22Rv1 (cell line): ENCODE data around the gene CYP27A1.

Experiments
- H3K27ac ChIP-seq: fragments of 450-650 bp; 2 replicates; pipeline ENCODE4 v1.5.1; 2017
- ZFX ChIP-seq: fragments of 450-650 bp; IDR thresholded peaks from 2 replicates; pipeline ENCODE4 v1.6.1; 2017; ENCODE audit warnings: antibody characterized with exemption, borderline replicate concordance
- TF ChIP-seq, protein P1 (sequence below): fragments of 450-650 bp; IDR thresholded peaks from 2 replicates; pipeline ENCODE4 v1.5.1; 2017; ENCODE audit warnings: mild to moderate bottlenecking

CYP27A1 gene

DNA sequence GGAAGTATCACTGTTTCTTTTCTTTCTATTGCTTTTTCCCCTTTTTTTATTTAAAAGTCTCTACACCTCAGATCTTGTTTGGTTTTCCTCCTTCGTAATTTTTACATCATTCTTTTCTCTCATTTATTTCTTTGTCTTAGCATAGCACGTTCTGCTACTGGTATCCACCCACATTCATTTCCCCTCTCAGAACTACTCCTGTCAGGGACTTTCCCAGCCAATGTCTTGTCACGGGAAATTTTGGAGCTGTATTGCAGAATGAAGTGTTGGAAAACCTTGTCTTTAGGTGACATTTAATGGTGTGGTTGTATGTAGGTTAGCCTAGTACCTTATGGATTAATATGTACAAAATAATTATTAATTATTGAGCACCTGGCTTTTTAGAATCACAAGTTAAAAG is 37.3 kb upstream of the CYP27A1 start:
- TF ChIP-seq, protein P1, sequence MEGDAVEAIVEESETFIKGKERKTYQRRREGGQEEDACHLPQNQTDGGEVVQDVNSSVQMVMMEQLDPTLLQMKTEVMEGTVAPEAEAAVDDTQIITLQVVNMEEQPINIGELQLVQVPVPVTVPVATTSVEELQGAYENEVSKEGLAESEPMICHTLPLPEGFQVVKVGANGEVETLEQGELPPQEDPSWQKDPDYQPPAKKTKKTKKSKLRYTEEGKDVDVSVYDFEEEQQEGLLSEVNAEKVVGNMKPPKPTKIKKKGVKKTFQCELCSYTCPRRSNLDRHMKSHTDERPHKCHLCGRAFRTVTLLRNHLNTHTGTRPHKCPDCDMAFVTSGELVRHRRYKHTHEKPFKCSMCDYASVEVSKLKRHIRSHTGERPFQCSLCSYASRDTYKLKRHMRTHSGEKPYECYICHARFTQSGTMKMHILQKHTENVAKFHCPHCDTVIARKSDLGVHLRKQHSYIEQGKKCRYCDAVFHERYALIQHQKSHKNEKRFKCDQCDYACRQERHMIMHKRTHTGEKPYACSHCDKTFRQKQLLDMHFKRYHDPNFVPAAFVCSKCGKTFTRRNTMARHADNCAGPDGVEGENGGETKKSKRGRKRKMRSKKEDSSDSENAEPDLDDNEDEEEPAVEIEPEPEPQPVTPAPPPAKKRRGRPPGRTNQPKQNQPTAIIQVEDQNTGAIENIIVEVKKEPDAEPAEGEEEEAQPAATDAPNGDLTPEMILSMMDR = no peak
- no peak for TF ChIP-seq ZFX
- H3K27ac ChIP-seq = no peak overlapping the region

DNA sequence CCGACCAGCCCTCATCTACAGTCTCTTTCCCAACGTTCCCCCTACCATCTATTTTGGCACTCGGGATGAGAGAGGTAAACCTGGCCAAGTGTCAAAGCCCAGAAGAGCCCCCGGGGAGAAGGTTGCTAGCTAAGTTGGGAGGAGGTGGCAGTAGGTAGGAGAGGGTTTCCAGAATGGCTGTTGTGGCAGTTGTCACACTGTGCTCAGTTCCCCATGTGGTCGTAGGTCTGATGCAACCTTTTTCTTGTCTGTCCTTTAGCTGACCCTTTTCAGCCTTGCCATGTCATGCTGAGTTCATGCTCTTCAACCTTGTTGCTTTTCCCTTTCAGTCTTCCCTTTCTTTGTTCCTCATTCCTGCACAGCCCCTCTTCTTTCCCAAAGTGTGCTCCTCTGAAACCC is 36.8 kb upstream of the CYP27A1 start:
- TF ChIP-seq, protein P1 = no peak
- no peak for TF ChIP-seq ZFX
- H3K27ac ChIP-seq = no peak overlapping the region

DNA sequence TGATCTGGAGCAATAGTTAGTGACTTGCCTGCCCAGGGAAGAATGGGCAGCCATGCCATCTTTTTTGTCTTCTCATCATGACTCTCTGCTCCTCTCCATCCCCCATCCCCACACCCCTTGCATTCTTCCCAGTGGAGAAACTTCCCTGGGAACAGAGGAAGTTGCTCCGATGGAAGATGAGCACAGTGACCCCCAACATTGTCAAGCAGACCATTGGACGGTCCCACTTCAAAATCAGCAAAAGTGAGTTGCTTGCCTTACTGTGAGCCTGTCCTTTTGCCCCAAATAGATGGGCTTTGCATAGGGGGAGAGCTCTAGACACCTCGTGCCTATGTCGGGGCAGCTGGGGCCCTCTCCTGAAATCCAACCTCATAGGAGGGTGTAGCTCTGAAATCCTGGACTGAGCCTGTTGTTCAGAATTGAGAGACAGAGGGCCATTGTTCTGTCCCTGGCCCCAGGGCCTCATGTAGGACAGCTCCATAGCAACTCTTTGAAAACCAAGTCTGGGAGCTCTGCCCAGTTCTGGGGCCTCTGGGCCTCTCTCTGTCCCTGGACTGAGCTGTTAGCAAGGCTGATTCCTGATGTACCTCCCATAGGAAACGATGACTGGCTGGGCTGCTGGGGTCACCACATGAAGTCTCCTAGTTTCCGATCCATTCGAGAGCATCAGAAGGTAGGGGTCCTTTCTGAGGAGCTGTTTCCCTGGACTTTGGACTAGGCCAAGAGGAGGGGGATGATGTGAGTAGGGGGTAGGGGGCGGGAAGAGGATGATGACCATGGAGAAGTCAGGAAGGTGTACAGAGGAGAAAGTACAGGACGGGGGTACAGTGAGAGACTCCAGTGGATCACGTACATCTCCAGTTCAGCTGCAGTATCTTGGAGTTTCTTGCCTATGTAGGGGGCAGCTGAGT is 36.1 kb upstream of the CYP27A1 start:
- no peak overlapping the region; the same call in 1 of the 2 replicates for H3K27ac ChIP-seq
- no peak for TF ChIP-seq ZFX
- TF ChIP-seq, protein P1 = no peak

DNA sequence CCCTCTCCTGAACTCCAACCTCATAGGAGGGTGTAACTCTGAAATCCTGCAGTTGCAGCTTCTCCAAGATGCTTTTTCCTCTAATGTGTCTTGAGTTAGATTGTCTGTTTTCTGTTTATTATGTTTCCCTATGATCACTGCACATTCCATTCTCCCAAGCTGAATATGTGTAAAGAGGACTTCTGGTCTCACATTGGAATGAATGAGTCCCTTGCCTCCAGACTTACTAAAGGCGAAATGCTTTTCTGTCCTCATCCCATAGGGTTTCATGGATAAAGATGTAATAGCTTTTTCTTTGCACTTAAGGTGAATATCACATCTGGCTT is 35.5 kb upstream of the CYP27A1 start:
- TF ChIP-seq ZFX = no peak
- TF ChIP-seq, protein P1 = no peak
- no peak overlapping the region for H3K27ac ChIP-seq

DNA sequence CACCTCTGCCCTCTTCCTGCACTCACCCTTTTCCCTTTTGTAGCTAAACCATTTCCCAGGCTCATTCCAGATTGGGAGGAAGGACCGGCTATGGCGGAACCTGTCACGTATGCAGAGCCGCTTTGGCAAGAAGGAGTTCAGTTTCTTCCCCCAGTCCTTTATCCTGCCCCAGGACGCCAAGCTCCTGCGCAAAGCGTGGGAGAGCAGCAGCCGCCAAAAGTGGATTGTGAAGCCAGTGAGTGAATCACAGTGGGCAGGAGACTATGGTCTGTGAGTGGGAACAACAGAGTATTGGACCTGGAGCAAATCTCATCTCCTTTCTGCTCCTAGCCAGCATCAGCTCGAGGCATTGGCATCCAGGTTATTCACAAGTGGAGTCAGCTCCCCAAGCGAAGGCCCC is 35.0 kb upstream of the CYP27A1 start:
- H3K27ac ChIP-seq = no peak overlapping the region
- TF ChIP-seq ZFX = no peak
- TF ChIP-seq, protein P1 = no peak

DNA sequence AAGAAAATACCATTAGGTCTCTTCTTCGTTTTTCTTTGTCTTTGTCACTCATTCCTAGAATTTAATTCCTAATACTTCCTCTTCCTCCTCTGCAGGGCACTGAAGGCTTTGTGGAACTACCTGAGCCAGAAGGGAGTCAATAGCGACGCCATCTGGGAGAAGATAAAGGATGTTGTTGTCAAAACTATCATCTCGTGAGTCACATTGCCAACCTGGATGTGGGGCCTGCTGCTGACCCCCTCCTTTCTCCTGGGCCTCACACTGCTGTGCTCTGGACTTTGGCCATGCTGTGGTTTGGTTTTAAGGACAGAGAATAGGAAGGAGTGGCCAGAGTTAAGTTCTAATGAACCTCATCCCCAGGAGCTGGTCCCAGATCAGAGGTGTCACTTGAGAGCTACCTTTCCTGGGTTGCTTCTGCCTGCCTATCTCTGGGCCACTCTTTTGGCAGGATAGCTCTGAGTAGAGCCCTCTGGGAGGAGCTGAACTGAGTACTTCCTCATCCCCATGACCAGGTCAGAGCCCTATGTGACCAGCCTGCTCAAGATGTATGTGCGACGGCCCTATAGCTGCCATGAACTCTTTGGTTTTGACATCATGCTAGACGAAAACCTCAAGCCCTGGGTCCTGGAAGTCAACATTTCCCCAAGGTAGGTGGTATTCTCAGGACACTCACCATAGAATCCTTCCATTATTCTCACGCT is 33.1 kb upstream of the CYP27A1 start:
- no peak overlapping the region for H3K27ac ChIP-seq
- TF ChIP-seq ZFX = no peak
- TF ChIP-seq, protein P1 = no peak

DNA sequence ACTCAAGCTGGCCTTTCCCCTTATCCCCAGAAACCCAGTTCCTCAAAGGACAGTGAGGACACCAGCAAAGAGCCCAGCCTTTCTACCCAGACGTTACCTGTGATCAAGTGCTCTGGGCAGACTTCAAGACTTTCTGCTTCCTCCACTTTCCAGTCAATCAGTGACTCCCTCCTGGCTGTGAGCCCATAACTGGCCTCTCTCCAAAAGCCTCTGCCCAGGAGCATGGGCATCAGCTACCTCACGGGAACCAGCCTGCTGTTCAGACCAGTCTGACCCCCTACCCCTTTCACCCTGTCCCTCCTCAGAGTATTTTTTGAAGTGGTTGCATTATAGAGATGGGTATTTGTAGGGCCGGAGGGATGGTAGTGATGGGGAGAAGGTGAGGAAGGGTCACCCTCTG is 27.7 kb upstream of the CYP27A1 start:
- H3K27ac ChIP-seq = no peak overlapping the region
- no peak for TF ChIP-seq ZFX
- TF ChIP-seq, protein P1 = no peak
